Heart left ventricle (tissue), 16 donors: ENCODE results near the gene STARD13. TPM values are rescaled to one million over a fixed set of nuclear protein-coding genes. Genes with fewer than 3 reads are reported as not detected.

Experiments used
- ATAC-seq, 4 donors: fragments of 200-7000 bp; cut with Tn5 transposase; one replicate each; pipeline ENCODE4 v1.9.1; 2020 to 2022; ENCODE audit warnings: moderate library complexity in 4 of 4, mild to moderate bottlenecking in 3 of 4, moderate number of reproducible peaks in 1 of 4
- DNase-seq, 5 donors: peaks; one replicate each; pipeline ENCODE4 v3.0.0-alpha.2; 2020
- H3K27ac ChIP-seq, 12 donors: fragments of 200-600 bp; sonication (generic) in 4 of 12; one replicate each; pipeline versions ENCODE4 v1.5.0 to v1.8.0; 2016 to 2022; ENCODE audit warnings: mild to moderate bottlenecking in 2 of 12
- H3K27me3 ChIP-seq, 9 donors: fragments of 200-600 bp; sonication (generic) in 2 of 9; one replicate each; pipeline versions ENCODE4 v1.5.1 to v1.8.0; 2016 to 2022; ENCODE audit warnings: mild to moderate bottlenecking in 3 of 9
- H3K36me3 ChIP-seq, 9 donors: fragments of 200-600 bp; sonication (generic) in 2 of 9; one replicate each; pipeline versions ENCODE4 v1.5.0 to v1.8.0; 2018 to 2022; ENCODE audit warnings: mild to moderate bottlenecking in 2 of 9
- H3K4me1 ChIP-seq, 12 donors: fragments of 200-600 bp; sonication (generic) in 4 of 12; one replicate each; pipeline versions ENCODE4 v1.5.0 to v1.8.0; 2016 to 2022; ENCODE audit warnings: mild to moderate bottlenecking in 3 of 12
- H3K4me3 ChIP-seq, 12 donors: fragments of 200-600 bp; sonication (generic) in 4 of 12; one replicate each; pipeline versions ENCODE4 v1.5.0 to v1.8.0; 2017 to 2022; ENCODE audit warnings: mild to moderate bottlenecking in 9 of 12, moderate library complexity in 4 of 12
- H3K9me3 ChIP-seq, 12 donors: fragments of 200-600 bp; sonication (generic) in 4 of 12; one replicate each; pipeline versions ENCODE4 v1.5.0 to v1.8.0; 2016 to 2022; ENCODE audit warnings: mild to moderate bottlenecking in 1 of 12
- POLR2A ChIP-seq, 2 donors: fragments of 450-650 bp; IDR thresholded peaks; one replicate each; pipeline ENCODE4 v1.6.1; 2017; ENCODE audit warnings: antibody characterized with exemption in 2 of 2, mild to moderate bottlenecking in 2 of 2, moderate library complexity in 2 of 2
- WGBS, 4 donors: extraction: QIAGEN DNeasy Blood & Tissue Kit in 2 of 4; methylation state at CpG; one replicate each; pipeline versions ENCODE4 v1.1.5 to v1.1.7; 2013 to 2018; 5-methylcytosine and 5-hydroxymethylcytosine counted together
- intact Hi-C, 10 donors: fragments of 100-400 bp; cut with DNase I; formaldehyde crosslinking; loops; one replicate each; pipeline versions ENCODE4 v1.11.1 to v1.14.2; 2022
- polyA plus RNA-seq, 2 donors: library from polyadenylated mRNA; stranded (reverse); fragments of 200-250 nt; gene quantifications; one replicate each; pipeline ENCODE4 v1.2.3, GENCODE V29; 2013
- total RNA-seq, 9 donors: library from RNA; depleted of rRNA in 2 of 9; stranded (reverse); fragments of >200 nt in 2 of 9; fragmentation: NEBNext Ultra II Directional in 3 of 9; extraction: Animal tissue kit (Norgen Biotek cat#: 25700) in 3 of 9; gene quantifications; one replicate each; pipeline versions ENCODE4 v1.1.0 to v1.2.4, GENCODE V29; 2016 to 2023
- TF ChIP-seq, protein P1 (sequence below), 12 donors: fragments of 200-600 bp; sonication (generic) in 4 of 12; IDR thresholded peaks; one replicate each; pipeline versions ENCODE4 v1.5.0 to v1.8.0; 2018 to 2022; ENCODE audit warnings: antibody characterized with exemption in 12 of 12, mild to moderate bottlenecking in 5 of 12
- donor health status: ischemic (EF 13 %, LVEDD 7.1; RV severe dilation, severe dysfunction).
- donor health status: healthy with polysubstance abuse.
- donor health status: DM: no; HTN: yes; CAD: no.
- donor health status: DM: no; HTN: no; CAD: no.
- donor health status: ischemic (EF 25% LVEDD 6.9; RV normal size, moderate dysfunction).
- donor health status: ischemic (EF 25% LVEDD 5.7; RV mildly dilated, moderate dysfunction).
- donor health status: healthy.
- donor health status: DM: yes; HTN: yes; CAD: no.
- donor health status: ischemic (EF 35%, LVEDD 5.7; RV mildly dilated, moderate dysfunction).
- donor health status: nonischemic (EF 11% LVEDD 7.7; RV severe dilation, severe dysfunction).
- donor health status: DM: yes; HTN: yes; CAD: no.
- donor health status: PGD.
- donor health status: ischemic (EF 29% LVEDD 5.4; RV normal size, mild dysfunction).
- donor health status: nonischemic (EF 23%, LVEDD 6.1; RV moderate dilation, normal function).

STARD13 gene
- total and polyA plus RNA-seq, 11 donors = 9.3 to 39.2 (median 28.3) TPM

DNA sequence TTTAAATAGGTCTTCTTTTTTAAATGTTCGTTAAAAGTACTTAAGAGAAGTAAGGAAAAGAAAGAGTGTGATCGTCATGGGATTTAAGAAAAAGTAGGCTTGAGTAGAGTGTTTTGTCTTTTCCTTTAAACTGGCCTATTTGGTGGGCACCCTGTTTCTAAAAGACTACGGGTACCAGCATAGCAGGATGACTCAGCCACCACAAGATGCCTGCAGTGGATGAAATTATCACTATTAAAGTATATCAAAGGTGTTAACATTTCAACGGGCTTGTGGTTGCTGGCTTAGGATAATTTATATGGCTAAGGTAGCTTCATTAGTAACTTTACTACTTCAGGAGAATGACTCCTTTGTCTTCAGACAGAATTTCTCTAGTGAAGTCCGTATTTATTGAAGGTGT is 112.6 kb downstream of the STARD13 start:
- peaks cover 0 to 11% (median 0%) of the 10 kb centered on the region in 9 donors for H3K36me3 ChIP-seq
- no peak overlapping the region for H3K4me3 ChIP-seq
- peaks cover 0 to 81% (median 24%) of the 10 kb centered on the region in 12 donors for H3K4me1 ChIP-seq
- TF ChIP-seq, protein P1, sequence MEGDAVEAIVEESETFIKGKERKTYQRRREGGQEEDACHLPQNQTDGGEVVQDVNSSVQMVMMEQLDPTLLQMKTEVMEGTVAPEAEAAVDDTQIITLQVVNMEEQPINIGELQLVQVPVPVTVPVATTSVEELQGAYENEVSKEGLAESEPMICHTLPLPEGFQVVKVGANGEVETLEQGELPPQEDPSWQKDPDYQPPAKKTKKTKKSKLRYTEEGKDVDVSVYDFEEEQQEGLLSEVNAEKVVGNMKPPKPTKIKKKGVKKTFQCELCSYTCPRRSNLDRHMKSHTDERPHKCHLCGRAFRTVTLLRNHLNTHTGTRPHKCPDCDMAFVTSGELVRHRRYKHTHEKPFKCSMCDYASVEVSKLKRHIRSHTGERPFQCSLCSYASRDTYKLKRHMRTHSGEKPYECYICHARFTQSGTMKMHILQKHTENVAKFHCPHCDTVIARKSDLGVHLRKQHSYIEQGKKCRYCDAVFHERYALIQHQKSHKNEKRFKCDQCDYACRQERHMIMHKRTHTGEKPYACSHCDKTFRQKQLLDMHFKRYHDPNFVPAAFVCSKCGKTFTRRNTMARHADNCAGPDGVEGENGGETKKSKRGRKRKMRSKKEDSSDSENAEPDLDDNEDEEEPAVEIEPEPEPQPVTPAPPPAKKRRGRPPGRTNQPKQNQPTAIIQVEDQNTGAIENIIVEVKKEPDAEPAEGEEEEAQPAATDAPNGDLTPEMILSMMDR (IDR thresholded peaks at IDR 0.05) = no peak
- TF ChIP-seq POLR2A (IDR thresholded peaks at IDR 0.05) = no peak
- ATAC-seq (no peak), DNase-seq (no peak)
- WGBS, 4 donors = 80 to 92% (median 87%) methylated on average over 5 of the region's 5 CpGs
- intact Hi-C loops = loop anchor here in 2 of 10 donors (10.0 kb wide), 1 partner anchor 48 kb away; no protein-coding TSS in a partner anchor
- H3K9me3 ChIP-seq = no peaks in the 10 kb centered on the region
- H3K27ac ChIP-seq = peak overlapping the region in 3 of 12 donors; percentile 13 to 50 (median 27)
- H3K27me3 ChIP-seq = no peaks in the 10 kb centered on the region

DNA sequence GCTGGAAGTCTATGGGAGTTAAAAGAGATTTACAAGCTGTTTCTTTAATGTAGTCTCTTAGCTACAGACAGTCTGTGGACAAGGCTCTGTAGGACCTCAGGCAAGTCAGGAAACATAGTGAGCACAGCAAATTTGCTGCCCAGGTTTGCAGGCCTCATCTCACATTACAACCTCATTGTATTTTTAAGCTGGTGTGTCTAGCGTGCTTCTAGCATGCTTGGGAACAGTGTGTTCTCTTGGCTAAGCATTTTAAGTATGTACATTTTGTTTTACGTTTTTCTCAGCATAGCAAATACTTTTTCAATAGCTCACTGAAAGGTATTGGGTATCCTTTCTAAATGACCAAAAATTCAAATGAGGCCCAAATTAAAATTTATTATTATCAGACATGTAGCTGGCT is 113.2 kb downstream of the STARD13 start:
- no peak for DNase-seq
- Histone ChIP-seq H3K27me3 (no peaks in the 10 kb centered on the region), H3K27ac (peak overlapping the region in 4 of 12 donors; percentile 5 to 50 (median 20)), H3K4me3 (no peak overlapping the region), H3K9me3 (no peaks in the 10 kb centered on the region), H3K4me1 (peaks cover 0 to 83% (median 25%) of the 10 kb centered on the region in 12 donors), H3K36me3 (peaks cover 0 to 14% (median 1%) of the 10 kb centered on the region in 9 donors)
- intact Hi-C loops = loop anchor here in 2 of 10 donors (10.0 kb wide), 1 partner anchor 48 kb away; no protein-coding TSS in a partner anchor
- WGBS, 4 donors = 46 to 84% (median 69%) methylated on average over 2 of the region's 2 CpGs
- no peak for TF ChIP-seq POLR2A (IDR thresholded peaks at IDR 0.05)
- TF ChIP-seq, protein P1 (IDR thresholded peaks at IDR 0.05) = no peak
- ATAC-seq = peak; percentile 63 to 68 (median 64)

DNA sequence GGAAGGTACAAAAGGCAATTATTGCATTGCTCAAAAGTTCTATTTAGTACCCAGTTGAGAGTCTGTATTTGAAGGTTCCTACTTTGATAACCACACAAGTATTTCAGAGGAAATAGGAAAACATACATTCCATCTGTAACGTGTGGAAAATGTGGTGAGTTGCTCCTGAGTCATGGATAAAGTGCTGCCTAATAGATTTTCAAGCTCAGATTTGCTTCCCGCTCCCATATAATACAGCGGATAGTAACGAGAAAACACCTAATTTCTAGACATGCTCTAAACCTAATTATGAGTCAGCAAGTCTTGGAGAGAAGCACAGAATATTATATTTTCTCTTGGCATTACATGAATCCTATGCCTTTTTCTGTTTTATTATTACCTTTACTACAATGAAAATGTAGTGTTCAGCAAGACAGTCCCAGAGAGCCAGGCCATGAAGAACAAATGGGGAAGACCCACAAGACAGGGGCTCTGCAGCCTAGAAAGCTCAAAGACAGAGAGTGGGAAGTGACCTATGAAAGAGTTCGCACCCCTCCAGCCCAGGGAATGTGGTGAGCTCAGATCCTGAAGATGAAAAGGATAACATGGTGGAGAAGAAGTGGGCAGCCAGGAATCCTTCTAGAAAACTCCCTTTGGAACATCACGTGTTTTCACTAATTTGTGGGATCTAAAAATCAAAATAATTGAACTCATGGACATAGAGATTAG is 116.1 kb downstream of the STARD13 start:
- intact Hi-C loops = no loop called here
- DNase-seq = no peak
- no peak for ATAC-seq
- no peak overlapping the region for H3K4me3 ChIP-seq
- TF ChIP-seq POLR2A (IDR thresholded peaks at IDR 0.05) = no peak
- TF ChIP-seq, protein P1 (IDR thresholded peaks at IDR 0.05) = no peak
- no peaks in the 10 kb centered on the region for H3K9me3 ChIP-seq
- WGBS, 4 donors = 89 to 93% (median 92%) methylated on average over 6 of the region's 6 CpGs
- H3K4me1 ChIP-seq = peaks cover 0 to 72% (median 23%) of the 10 kb centered on the region in 12 donors
- H3K27ac ChIP-seq = peak overlapping the region in 10 of 12 donors; percentile 13 to 57 (median 36)
- no peaks in the 10 kb centered on the region for H3K27me3 ChIP-seq
- H3K36me3 ChIP-seq = peaks cover 0 to 35% (median 25%) of the 10 kb centered on the region in 9 donors

DNA sequence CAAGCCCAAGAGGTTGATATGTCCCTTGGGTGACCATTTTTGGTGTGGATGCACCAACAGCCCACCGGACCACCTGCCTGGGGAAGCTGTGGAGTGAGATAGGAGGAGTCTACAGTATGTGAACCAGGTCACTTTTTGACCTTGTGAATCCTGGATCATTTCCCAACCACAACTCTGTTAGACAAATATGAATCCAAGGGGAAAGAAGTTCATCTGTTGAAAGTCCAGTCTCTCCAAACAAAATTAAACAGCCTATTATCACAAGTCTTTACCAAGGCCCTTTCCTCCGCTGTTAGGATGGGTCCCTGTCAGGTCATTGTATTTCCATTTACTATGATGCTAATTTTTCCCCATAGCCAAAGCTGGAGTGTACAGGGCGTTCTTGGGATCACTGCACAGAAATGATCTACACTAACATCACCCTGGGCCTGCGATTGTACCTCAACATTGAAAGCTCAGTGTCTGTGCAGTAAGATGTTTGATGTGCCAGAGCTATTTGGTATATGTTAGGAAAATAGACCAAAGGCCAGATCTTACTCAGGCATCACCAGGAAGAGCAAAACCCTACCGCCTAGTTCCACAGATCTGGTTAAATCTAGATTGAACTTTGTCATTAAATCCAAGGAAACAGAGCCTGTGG is 117.1 kb downstream of the STARD13 start:
- Histone ChIP-seq H3K27ac (peak overlapping the region in 10 of 12 donors; percentile 13 to 57 (median 36)), H3K36me3 (peaks cover 0 to 41% (median 32%) of the 10 kb centered on the region in 9 donors), H3K27me3 (no peaks in the 10 kb centered on the region), H3K4me3 (no peak overlapping the region), H3K4me1 (peaks cover 0 to 64% (median 25%) of the 10 kb centered on the region in 12 donors), H3K9me3 (no peaks in the 10 kb centered on the region)
- ATAC-seq (peak in 3 of 4 donors; percentile 27 to 32 (median 29)), DNase-seq (no peak)
- TF ChIP-seq POLR2A (IDR thresholded peaks at IDR 0.05) = no peak
- TF ChIP-seq, protein P1 (IDR thresholded peaks at IDR 0.05) = no peak
- WGBS, 4 donors = 71 to 92% (median 81%) methylated on average over 5 of the region's 5 CpGs
- intact Hi-C loops = no loop called here
